DND-41 (cell line): Measurements from ENCODE around the gene EXOC3L2.

Experiments
- ATAC-seq: fragments of 200-7000 bp; cut with Tn5 transposase; 3 replicates; pipeline ENCODE4 v1.9.1; 2021; ENCODE audit warnings: low read depth; ENCODE audit not compliant: insufficient read depth
- DNase-seq: peaks from one replicate; pipeline ENCODE4 v3.0.0-alpha.2; 2020
- H2AFZ ChIP-seq: 2 replicates; pipeline ENCODE4 v1.6.0; 2012; ENCODE audit warnings: low read depth, low read length
- H3K27ac ChIP-seq: 2 replicates; pipeline ENCODE4 v1.5.1; 2012; ENCODE audit warnings: low read length, inconsistent platforms
- H3K27me3 ChIP-seq: fragments of 200-600 bp; sonication (generic); 2 replicates; pipeline ENCODE4 v1.6.0; 2012; ENCODE audit warnings: low read length, mild to moderate bottlenecking, inconsistent platforms; ENCODE audit not compliant: insufficient read depth, poor library complexity
- H3K36me3 ChIP-seq: 2 replicates; pipeline ENCODE4 v1.5.1; 2012; ENCODE audit warnings: low read length, inconsistent platforms; ENCODE audit not compliant: insufficient read depth
- H3K4me1 ChIP-seq: 2 replicates; pipeline ENCODE4 v1.5.1; 2012; ENCODE audit warnings: mild to moderate bottlenecking, low read length; ENCODE audit not compliant: insufficient read depth
- H3K4me2 ChIP-seq: 2 replicates; pipeline ENCODE4 v1.6.0; 2012; ENCODE audit warnings: mild to moderate bottlenecking, moderate library complexity, low read length, inconsistent platforms; ENCODE audit not compliant: insufficient read depth
- H3K4me3 ChIP-seq, 2 experiments: fragments of 200-600 bp in 1 of 2; shearing (Covaris generic) in 1 of 2; 2 replicates each; pipeline ENCODE4 v1.5.1; 2012 to 2016; ENCODE audit warnings: inconsistent platforms in 2 of 2, low read length in 2 of 2, mild to moderate bottlenecking in 2 of 2, low read depth in 1 of 2, moderate library complexity in 1 of 2
- H3K79me2 ChIP-seq: 2 replicates; pipeline ENCODE4 v1.6.0; 2012; ENCODE audit warnings: low read length, inconsistent platforms; ENCODE audit not compliant: insufficient read depth
- H3K9ac ChIP-seq: 2 replicates; pipeline ENCODE4 v1.6.0; 2012; ENCODE audit warnings: low read depth, mild to moderate bottlenecking, inconsistent platforms, low read length, moderate library complexity
- H3K9me3 ChIP-seq: 2 replicates; pipeline ENCODE4 v1.5.1; 2012; ENCODE audit warnings: low read length, moderate library complexity, mild to moderate bottlenecking, inconsistent platforms; ENCODE audit not compliant: insufficient read depth, severe bottlenecking
- H4K20me1 ChIP-seq: 2 replicates; pipeline ENCODE4 v1.6.0; 2012; ENCODE audit warnings: low read length; ENCODE audit not compliant: insufficient read depth
- CTCF ChIP-seq: IDR thresholded peaks from 2 replicates; pipeline ENCODE4 v1.5.1; 2012; ENCODE audit warnings: borderline replicate concordance, low read length, moderate library complexity, mild to moderate bottlenecking; ENCODE audit not compliant: poor library complexity, severe bottlenecking; ENCODE audit errors: extremely low read depth
- EZH2 ChIP-seq: IDR thresholded peaks from 3 replicates; pipeline ENCODE4 v1.6.1; 2012; ENCODE audit warnings: borderline replicate concordance, low read depth, mild to moderate bottlenecking, moderate library complexity, low read length, inconsistent platforms; ENCODE audit not compliant: severe bottlenecking

EXOC3L2 gene

GRCh38 chr19:45250216-45250831, 5.1 kb upstream of the EXOC3L2 start:
- Histone ChIP-seq H3K4me1 (peaks cover 42% of the 10 kb centered on the region), H3K4me2 (peak overlapping the region; percentile 72), H3K27ac (peak overlapping the region; percentile 33), H3K36me3 (peaks cover 4% of the 10 kb centered on the region; the same call in 1 of the 2 replicates), H3K79me2 (peaks cover 38% of the 10 kb centered on the region), H4K20me1 (peaks cover 17% of the 10 kb centered on the region), H3K27me3 (no peaks in the 10 kb centered on the region), H2AFZ (peak overlapping the region; percentile 74), H3K9ac (peak overlapping the region; percentile 45), H3K4me3 (peak overlapping the region in 1 of 2 experiments; percentile 58; a peak in 3 of 4 replicates), H3K9me3 (no peaks in the 10 kb centered on the region)
- no peak for ATAC-seq
- DNase-seq, result no peak
- TF ChIP-seq CTCF (no peak), EZH2 (no peak)

DNA sequence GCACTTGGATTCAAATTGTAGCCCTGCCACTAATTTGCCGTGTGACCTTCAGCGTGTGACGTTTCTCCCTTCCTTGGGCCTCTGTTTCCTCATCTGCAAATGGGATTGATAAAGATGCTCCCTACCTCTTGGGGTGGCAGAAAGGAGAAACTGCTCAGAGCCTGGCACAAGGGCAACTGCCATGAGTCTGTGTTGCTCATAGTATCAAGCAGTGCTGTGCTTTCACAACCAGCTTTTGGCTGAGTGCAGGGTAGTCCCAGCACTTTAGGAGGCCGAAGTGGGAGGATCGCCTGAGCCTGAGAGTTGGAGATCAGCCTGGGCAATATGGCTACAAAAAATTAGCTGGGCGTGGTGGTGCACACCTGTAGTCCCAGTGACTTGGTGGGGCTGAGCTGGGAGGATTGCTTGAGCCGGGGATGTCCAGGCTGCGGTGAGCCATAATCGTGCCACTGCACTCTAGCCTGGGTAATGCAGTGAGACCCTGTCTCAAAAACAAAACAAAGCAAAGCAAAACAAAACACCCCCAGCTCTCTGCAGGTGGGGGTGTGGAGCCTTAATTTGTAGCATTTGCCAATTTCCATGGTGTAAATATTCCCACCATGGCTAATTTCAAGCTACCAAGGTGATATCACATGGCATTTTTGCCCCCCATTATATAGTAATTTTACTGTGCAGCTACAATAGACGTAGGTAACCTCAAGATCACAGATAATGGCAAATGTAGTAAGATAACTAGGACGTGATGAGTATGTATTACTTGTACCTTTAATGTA, 4.2 kb upstream of the EXOC3L2 start:
- H3K27me3 ChIP-seq, result no peaks in the 10 kb centered on the region

GRCh38 chr19:45247136-45247535, 1.9 kb upstream of the EXOC3L2 start:
- Histone ChIP-seq H3K27ac (no peak overlapping the region), H4K20me1 (no peaks in the 10 kb centered on the region), H3K4me3 (no peak overlapping the region), H3K36me3 (no peaks in the 10 kb centered on the region; the same call in 1 of the 2 replicates), H3K4me2 (no peak overlapping the region), H3K9ac (no peak overlapping the region), H3K79me2 (peaks cover 8% of the 10 kb centered on the region), H2AFZ (no peak overlapping the region), H3K4me1 (peaks cover 20% of the 10 kb centered on the region), H3K9me3 (no peaks in the 10 kb centered on the region), H3K27me3 (no peaks in the 10 kb centered on the region)
- no peak for TF ChIP-seq CTCF
- no peak for TF ChIP-seq EZH2
- no peak for DNase-seq
- no peak for ATAC-seq

More for the DNA sequence above, 4.2 kb upstream of the EXOC3L2 start:
- H2AFZ ChIP-seq, result no peak overlapping the region
- no peak for ATAC-seq
- TF ChIP-seq CTCF, result no peak
- no peak for TF ChIP-seq EZH2
- peaks cover 31% of the 10 kb centered on the region for H3K79me2 ChIP-seq
- no peak overlapping the region for H3K9ac ChIP-seq
- DNase-seq, result no peak
- H3K9me3 ChIP-seq, result no peaks in the 10 kb centered on the region
- no peak overlapping the region for H3K4me2 ChIP-seq
- peaks cover 39% of the 10 kb centered on the region for H3K4me1 ChIP-seq
- peaks cover 14% of the 10 kb centered on the region for H4K20me1 ChIP-seq
- H3K4me3 ChIP-seq, result no peak overlapping the region
- peaks cover 4% of the 10 kb centered on the region; the same call in 1 of the 2 replicates for H3K36me3 ChIP-seq
- H3K27ac ChIP-seq, result no peak overlapping the region
